K562 (cell line): Measurements from ENCODE around the gene SAA2. TPM values are rescaled to one million over a fixed set of nuclear protein-coding genes. Genes with fewer than 3 reads are reported as not detected.

Experiments used
- polyA plus RNA-seq, 8 experiments: library from polyadenylated mRNA; depleted of rRNA in 4 of 8; stranded (reverse) in 5 of 8; unstranded in 3 of 8; fragments of >200 nt; fragmentation: Nextera tagmentation in 2 of 8; fragmentation: Illumina TruSeq in 1 of 8; extraction: Ambion mirVana in 2 of 8; extraction: Trizol in 1 of 8; gene quantifications; 2 replicates each; pipeline versions ENCODE4 v1.2.1 to v1.2.3, GENCODE V29; 2011 to 2014; ENCODE audit warnings: inconsistent platforms in 1 of 8, missing spikeins in 1 of 8
- total RNA-seq, 7 experiments: library from RNA; depleted of rRNA in 6 of 7; stranded (reverse); fragments of >200 nt in 6 of 7; fragmentation: Illumina TruSeq in 2 of 7; extraction: Trizol in 2 of 7; gene quantifications; 2 replicates each; pipeline versions ENCODE4 v1.2.1 to v1.2.3, GENCODE V29; 2011 to 2021; ENCODE audit warnings: low replicate concordance in 1 of 7
- TF ChIP-seq, protein P1 (sequence below): fragments of 200-600 bp; sonication (generic); IDR thresholded peaks from one replicate; pipeline ENCODE4 v1.6.1; 2012; ENCODE audit warnings: mild to moderate bottlenecking, low read depth, low read length, inconsistent platforms
- TF ChIP-seq, protein P2 (sequence below): fragments of 450-650 bp; conservative IDR thresholded peaks from 2 replicates; pipeline ENCODE4 v1.6.1; 2016; ENCODE audit warnings: missing genetic modification characterization, low read depth, mild to moderate bottlenecking, missing compliant biosample characterization, moderate library complexity

The SAA2 gene
- total and polyA plus RNA-seq, 9 of the 15 experiments (the other 6 are each of a cell fraction or from before 2014, with no cell fraction given), result 4.6 TPM; not detected in 8

DNA sequence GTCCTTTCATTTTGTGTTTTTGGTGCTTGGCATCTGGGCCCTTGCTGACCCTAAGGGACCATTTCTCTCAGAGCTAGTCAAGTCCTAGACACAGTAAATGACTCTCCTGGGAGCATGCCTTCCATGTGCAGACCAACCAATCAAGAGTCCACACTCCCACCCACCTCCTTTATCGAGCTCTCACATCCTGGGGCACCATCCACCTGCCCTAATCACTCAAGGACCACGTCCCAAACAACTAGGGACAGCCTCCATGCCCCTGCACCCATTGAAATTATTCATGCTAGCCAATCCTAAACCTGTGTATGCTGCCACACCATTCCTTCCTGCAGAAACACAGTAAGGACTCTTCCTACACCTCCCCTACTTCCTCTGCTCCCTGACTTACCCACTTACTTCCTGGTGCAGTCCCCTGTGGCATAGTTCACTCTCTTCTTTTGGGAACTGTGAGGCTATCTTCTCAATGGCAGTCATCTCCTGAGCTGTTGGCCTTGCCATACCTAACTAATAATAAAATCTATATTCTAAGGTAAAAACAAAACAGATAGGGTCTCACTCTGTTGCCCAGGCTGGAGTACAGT is 6.4 kb upstream of the SAA2 start (continued):
- TF ChIP-seq, protein P1, sequence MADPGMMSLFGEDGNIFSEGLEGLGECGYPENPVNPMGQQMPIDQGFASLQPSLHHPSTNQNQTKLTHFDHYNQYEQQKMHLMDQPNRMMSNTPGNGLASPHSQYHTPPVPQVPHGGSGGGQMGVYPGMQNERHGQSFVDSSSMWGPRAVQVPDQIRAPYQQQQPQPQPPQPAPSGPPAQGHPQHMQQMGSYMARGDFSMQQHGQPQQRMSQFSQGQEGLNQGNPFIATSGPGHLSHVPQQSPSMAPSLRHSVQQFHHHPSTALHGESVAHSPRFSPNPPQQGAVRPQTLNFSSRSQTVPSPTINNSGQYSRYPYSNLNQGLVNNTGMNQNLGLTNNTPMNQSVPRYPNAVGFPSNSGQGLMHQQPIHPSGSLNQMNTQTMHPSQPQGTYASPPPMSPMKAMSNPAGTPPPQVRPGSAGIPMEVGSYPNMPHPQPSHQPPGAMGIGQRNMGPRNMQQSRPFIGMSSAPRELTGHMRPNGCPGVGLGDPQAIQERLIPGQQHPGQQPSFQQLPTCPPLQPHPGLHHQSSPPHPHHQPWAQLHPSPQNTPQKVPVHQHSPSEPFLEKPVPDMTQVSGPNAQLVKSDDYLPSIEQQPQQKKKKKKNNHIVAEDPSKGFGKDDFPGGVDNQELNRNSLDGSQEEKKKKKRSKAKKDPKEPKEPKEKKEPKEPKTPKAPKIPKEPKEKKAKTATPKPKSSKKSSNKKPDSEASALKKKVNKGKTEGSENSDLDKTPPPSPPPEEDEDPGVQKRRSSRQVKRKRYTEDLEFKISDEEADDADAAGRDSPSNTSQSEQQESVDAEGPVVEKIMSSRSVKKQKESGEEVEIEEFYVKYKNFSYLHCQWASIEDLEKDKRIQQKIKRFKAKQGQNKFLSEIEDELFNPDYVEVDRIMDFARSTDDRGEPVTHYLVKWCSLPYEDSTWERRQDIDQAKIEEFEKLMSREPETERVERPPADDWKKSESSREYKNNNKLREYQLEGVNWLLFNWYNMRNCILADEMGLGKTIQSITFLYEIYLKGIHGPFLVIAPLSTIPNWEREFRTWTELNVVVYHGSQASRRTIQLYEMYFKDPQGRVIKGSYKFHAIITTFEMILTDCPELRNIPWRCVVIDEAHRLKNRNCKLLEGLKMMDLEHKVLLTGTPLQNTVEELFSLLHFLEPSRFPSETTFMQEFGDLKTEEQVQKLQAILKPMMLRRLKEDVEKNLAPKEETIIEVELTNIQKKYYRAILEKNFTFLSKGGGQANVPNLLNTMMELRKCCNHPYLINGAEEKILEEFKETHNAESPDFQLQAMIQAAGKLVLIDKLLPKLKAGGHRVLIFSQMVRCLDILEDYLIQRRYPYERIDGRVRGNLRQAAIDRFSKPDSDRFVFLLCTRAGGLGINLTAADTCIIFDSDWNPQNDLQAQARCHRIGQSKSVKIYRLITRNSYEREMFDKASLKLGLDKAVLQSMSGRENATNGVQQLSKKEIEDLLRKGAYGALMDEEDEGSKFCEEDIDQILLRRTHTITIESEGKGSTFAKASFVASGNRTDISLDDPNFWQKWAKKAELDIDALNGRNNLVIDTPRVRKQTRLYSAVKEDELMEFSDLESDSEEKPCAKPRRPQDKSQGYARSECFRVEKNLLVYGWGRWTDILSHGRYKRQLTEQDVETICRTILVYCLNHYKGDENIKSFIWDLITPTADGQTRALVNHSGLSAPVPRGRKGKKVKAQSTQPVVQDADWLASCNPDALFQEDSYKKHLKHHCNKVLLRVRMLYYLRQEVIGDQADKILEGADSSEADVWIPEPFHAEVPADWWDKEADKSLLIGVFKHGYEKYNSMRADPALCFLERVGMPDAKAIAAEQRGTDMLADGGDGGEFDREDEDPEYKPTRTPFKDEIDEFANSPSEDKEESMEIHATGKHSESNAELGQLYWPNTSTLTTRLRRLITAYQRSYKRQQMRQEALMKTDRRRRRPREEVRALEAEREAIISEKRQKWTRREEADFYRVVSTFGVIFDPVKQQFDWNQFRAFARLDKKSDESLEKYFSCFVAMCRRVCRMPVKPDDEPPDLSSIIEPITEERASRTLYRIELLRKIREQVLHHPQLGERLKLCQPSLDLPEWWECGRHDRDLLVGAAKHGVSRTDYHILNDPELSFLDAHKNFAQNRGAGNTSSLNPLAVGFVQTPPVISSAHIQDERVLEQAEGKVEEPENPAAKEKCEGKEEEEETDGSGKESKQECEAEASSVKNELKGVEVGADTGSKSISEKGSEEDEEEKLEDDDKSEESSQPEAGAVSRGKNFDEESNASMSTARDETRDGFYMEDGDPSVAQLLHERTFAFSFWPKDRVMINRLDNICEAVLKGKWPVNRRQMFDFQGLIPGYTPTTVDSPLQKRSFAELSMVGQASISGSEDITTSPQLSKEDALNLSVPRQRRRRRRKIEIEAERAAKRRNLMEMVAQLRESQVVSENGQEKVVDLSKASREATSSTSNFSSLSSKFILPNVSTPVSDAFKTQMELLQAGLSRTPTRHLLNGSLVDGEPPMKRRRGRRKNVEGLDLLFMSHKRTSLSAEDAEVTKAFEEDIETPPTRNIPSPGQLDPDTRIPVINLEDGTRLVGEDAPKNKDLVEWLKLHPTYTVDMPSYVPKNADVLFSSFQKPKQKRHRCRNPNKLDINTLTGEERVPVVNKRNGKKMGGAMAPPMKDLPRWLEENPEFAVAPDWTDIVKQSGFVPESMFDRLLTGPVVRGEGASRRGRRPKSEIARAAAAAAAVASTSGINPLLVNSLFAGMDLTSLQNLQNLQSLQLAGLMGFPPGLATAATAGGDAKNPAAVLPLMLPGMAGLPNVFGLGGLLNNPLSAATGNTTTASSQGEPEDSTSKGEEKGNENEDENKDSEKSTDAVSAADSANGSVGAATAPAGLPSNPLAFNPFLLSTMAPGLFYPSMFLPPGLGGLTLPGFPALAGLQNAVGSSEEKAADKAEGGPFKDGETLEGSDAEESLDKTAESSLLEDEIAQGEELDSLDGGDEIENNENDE, result no peak
- TF ChIP-seq, protein P2, sequence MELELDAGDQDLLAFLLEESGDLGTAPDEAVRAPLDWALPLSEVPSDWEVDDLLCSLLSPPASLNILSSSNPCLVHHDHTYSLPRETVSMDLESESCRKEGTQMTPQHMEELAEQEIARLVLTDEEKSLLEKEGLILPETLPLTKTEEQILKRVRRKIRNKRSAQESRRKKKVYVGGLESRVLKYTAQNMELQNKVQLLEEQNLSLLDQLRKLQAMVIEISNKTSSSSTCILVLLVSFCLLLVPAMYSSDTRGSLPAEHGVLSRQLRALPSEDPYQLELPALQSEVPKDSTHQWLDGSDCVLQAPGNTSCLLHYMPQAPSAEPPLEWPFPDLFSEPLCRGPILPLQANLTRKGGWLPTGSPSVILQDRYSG, result no peak
- TF ChIP-seq, all 486 proteins: peak for 0
